ENCODE results near the gene CACNB2.

Gene CACNB2

GRCh38 chr10:18102404-18102803, 37.8 kb upstream of the CACNB2 start:
- TF ChIP-seq CTCF (IDR thresholded peaks at IDR 0.05), result no peak

GRCh38 chr10:18104223-18104872, 35.9 kb upstream of the CACNB2 start:
- TF ChIP-seq CTCF (IDR thresholded peaks at IDR 0.05), result peak; percentile 86

GRCh38 chr10:18109341-18109870, 30.8 kb upstream of the CACNB2 start:
- no peak for TF ChIP-seq CTCF (IDR thresholded peaks at IDR 0.05)

- TF ChIP-seq CTCF (IDR thresholded peaks at IDR 0.05), result no peak
Observed at GRCh38 chr10:18113881-18114280, 26.3 kb upstream of the CACNB2 start.

GRCh38 chr10:18117276-18117675, 22.9 kb upstream of the CACNB2 start:
- no peak for TF ChIP-seq CTCF (IDR thresholded peaks at IDR 0.05)

- no peak for TF ChIP-seq CTCF (IDR thresholded peaks at IDR 0.05)
Observed at GRCh38 chr10:18122753-18123152, 17.5 kb upstream of the CACNB2 start.

GRCh38 chr10:18133046-18133445, 7.2 kb upstream of the CACNB2 start:
- no peak for TF ChIP-seq CTCF (IDR thresholded peaks at IDR 0.05)

- no peak for TF ChIP-seq CTCF (IDR thresholded peaks at IDR 0.05)
Observed at GRCh38 chr10:18134509-18134908, 5.7 kb upstream of the CACNB2 start.

Data from LNCAP (cell line).